IPS DF 6.9 (cell line): ENCODE results near the gene EFCAB14.
"Not testable (repeated sequence)": the region's sequence is repeated elsewhere in the genome, so short reads cannot be mapped to it uniquely, and the experiment has no call there.

Source experiments
- DNase-seq: peaks from one replicate; pipeline ENCODE4 v3.0.0-alpha.2; 2013; ENCODE audit warnings: low read depth, low spot score
- H3K27ac ChIP-seq: one replicate; pipeline ENCODE4 v1.5.1; 2013; ENCODE audit warnings: low read length, control low read depth
- H3K27me3 ChIP-seq: 2 replicates; pipeline ENCODE4 v1.6.1; 2013; ENCODE audit warnings: mild to moderate bottlenecking, low read length; ENCODE audit not compliant: control insufficient read depth, insufficient read depth
- H3K36me3 ChIP-seq: 2 replicates; pipeline ENCODE4 v1.6.1; 2013; ENCODE audit warnings: low read length; ENCODE audit not compliant: control insufficient read depth, insufficient read depth
- H3K4me1 ChIP-seq: 2 replicates; pipeline ENCODE4 v1.6.1; 2013; ENCODE audit warnings: low read length; ENCODE audit not compliant: control insufficient read depth, insufficient read depth
- H3K4me3 ChIP-seq: 2 replicates; pipeline ENCODE4 v1.5.1; 2013; ENCODE audit warnings: mild to moderate bottlenecking, low read length
- H3K9me3 ChIP-seq: 2 replicates; pipeline ENCODE4 v1.6.1; 2013; ENCODE audit warnings: low read length, inconsistent platforms; ENCODE audit not compliant: control insufficient read depth, insufficient read depth
- WGBS: extraction: QIAGEN DNeasy Blood & Tissue Kit; methylation state at CpG from one replicate; pipeline ENCODE4 v1.1.7; 2013; ENCODE audit warnings: mixed read lengths, missing lambda C conversion rate; ENCODE audit not compliant: insufficient read length, insufficient coverage; 5-methylcytosine and 5-hydroxymethylcytosine counted together

EFCAB14 gene

DNA sequence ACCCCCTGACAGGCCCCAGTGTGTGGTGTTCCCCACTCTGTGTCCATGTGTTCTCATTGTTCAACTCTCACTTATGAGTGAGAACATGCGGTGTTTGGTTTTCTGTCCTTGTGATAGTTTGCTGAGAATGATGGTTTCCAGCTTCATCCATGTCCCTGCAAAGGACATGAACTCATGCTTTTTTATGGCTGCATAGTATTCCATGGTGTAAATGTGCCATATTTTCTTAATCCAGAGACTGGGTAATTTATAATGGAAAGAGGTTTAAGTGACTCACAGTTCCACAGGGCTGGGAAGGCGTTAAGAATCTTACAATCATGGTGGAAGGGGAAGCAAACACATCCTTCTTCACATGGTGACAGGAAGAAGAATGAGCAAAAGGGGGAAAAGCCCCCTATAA lies 64.2 kb downstream of the EFCAB14 start:
- not testable (repeated sequence) for H3K4me1 ChIP-seq, DNase-seq, H3K27me3 ChIP-seq, H3K36me3 ChIP-seq, H3K4me3 ChIP-seq, H3K27ac ChIP-seq, H3K9me3 ChIP-seq
- WGBS = no CpG with 5 or more reads among the region's 2 CpGs

DNA sequence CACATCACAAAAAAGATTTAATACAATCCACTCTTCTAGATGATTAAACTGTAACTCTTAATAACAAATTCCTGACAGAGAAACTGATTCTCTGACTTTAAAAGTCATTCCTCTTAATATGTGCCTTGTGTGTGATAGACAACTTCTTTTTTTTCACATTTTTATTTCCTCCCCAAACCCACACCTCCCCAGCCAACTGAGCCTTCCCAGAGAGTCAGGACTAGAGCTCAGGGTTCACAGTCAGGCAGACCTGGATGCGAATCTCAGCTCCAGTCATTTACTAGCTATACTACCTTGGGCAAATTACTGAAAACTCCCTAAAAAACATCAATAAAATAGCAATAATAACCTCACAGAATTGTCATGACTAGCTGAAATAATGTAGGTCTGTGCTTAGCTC lies 64.9 kb downstream of the EFCAB14 start:
- no peaks in the 10 kb centered on the region for H3K27me3 ChIP-seq
- no peak overlapping the region for H3K4me3 ChIP-seq
- WGBS = no CpG with 5 or more reads among the region's 1 CpG
- H3K4me1 ChIP-seq = no peaks in the 10 kb centered on the region
- no peaks in the 10 kb centered on the region for H3K9me3 ChIP-seq
- H3K27ac ChIP-seq = no peak overlapping the region
- DNase-seq = no peak
- no peaks in the 10 kb centered on the region; the same call in 1 of the 2 replicates for H3K36me3 ChIP-seq

DNA sequence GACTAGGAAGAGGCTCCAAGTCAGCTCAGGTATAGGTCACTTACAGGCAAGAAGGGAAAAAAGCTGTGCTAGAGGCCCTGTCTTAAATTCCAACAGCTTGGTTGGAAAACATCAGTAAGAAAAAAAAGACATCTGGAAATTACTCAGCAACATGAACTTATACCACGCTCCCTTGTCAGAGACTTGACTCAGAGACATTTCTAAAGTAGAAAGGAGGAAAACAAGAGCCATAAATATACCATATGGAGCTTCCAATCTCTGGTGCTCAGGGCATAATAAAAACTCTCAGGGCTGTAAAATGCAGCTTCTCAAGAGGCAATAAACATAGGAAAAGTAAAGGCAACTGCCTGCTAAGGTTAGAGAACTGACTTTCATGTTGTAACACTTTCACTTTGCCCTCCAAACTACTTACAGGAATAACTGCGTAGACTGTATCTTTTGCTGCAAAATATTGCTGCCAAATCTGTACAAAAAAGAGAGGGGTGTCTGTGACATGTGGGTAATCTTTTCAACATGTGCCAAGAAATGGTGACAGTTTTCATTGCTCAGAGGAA lies 65.4 kb downstream of the EFCAB14 start:
- H3K4me1 ChIP-seq = no peaks in the 10 kb centered on the region
- no peak overlapping the region for H3K4me3 ChIP-seq
- DNase-seq = no peak
- no peaks in the 10 kb centered on the region for H3K27me3 ChIP-seq
- H3K27ac ChIP-seq = no peak overlapping the region
- no peaks in the 10 kb centered on the region for H3K9me3 ChIP-seq
- no peaks in the 10 kb centered on the region; the same call in 1 of the 2 replicates for H3K36me3 ChIP-seq
- WGBS = no CpG with 5 or more reads among the region's 2 CpGs

DNA sequence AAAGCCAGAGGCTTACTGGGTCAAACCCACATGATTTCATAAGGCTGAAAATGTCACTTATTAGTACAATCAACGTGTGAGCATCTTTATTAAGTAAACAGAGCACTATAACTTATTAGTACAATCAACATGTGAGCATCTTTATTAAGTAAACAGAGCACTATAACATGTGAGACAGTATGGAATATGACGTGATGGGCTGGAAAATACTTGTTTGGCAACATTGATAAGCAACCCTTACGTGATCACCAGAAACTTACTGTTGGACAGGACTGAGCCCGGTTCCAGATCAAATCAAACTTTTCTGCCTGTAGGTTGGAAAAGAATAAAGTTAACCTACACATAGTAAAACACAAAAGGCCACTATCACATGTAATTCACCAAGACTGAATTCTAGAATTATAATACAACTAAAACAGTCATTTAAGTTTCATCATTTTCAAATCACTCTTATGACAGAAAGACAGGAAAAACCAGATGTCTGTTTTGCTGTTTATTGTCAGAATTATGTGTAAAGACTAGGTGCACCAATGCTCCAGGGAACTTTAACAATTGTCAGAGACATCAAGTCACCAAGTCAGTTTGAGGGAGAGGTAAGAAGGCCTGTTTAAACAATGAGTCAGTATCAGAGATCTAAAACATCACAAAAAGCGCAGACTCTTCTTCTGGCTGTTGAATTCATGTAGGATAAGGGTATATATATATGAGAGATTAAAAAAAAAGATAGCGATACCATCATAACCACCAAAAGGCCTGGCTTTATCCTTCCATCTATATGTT lies 66.4 kb downstream of the EFCAB14 start:
- H3K4me3 ChIP-seq = no peak overlapping the region
- no peaks in the 10 kb centered on the region for H3K27me3 ChIP-seq
- no peaks in the 10 kb centered on the region for H3K9me3 ChIP-seq
- no CpG with 5 or more reads among the region's 6 CpGs for WGBS
- no peak for DNase-seq
- no peaks in the 10 kb centered on the region for H3K4me1 ChIP-seq
- H3K36me3 ChIP-seq = no peaks in the 10 kb centered on the region; the same call in 1 of the 2 replicates
- no peak overlapping the region for H3K27ac ChIP-seq

DNA sequence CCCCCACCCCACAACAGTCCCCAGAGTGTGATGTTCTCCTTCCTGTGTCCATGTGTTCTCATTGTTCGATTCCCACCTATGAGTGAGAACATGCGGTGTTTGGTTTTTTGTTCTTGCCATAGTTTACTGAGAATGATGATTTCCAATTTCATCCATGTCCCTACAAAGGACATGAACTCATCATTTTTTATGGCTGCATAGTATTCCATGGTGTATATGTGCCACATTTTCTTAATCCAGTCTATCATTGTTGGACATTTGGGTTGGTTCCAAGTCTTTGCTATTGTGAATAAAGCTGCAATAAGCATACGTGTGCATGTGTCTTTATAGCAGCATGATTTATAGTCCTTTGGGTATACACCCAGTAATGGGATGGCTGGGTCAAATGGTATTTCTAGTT lies 67.8 kb downstream of the EFCAB14 start:
- WGBS = no CpG with 5 or more reads among the region's 3 CpGs
- H3K27me3 ChIP-seq, DNase-seq, H3K4me1 ChIP-seq, H3K36me3 ChIP-seq, H3K4me3 ChIP-seq, H3K9me3 ChIP-seq, H3K27ac ChIP-seq: not testable (repeated sequence)

DNA sequence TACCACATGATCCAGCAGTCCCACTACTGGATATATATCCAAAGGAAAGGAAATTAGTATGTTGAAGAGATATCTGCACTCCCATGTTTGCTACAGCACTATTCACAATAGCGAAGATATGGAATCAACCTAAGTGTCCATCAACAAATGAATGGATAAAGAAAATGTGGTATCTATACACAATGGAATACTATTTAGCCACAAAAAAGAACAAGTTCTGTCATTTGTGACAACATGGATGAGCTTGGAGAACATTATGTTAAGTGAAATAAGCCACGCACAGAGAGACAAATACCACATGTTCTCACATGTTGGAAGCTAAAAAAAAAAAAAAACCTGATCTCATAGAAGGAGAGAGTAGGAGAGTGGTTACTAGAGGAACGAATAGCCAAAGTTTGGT lies 68.4 kb downstream of the EFCAB14 start:
- Histone ChIP-seq H3K36me3 (no peaks in the 10 kb centered on the region; the same call in 1 of the 2 replicates), H3K4me1 (no peaks in the 10 kb centered on the region), H3K27me3 (no peaks in the 10 kb centered on the region), H3K4me3 (no peak overlapping the region), H3K9me3 (no peaks in the 10 kb centered on the region), H3K27ac (no peak overlapping the region)
- no CpG with 5 or more reads among the region's 3 CpGs for WGBS
- DNase-seq = no peak

DNA sequence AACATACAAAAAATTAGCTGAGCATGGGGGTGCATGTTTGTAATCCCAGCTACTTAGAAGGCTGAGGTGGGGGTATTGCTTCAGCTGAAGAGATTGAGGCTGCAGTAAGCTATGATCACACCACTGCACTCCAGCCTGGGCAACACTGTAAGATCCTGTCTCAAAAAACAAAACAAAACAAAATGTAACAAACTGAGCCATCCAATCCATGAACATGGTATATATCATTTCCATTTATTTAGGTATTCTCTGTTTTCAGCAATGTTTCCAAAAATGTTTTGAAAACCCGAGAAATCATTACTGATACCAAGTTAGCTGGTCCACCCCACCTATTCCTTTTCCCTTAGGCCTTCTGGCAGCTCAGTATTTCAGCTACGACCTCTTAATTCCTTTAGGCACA lies 69.2 kb downstream of the EFCAB14 start:
- Histone ChIP-seq H3K4me3 (no peak overlapping the region), H3K9me3 (no peaks in the 10 kb centered on the region), H3K27ac (no peak overlapping the region), H3K36me3 (no peaks in the 10 kb centered on the region), H3K27me3 (no peaks in the 10 kb centered on the region), H3K4me1 (no peaks in the 10 kb centered on the region)
- no CpG with 5 or more reads among the region's 2 CpGs for WGBS
- no peak for DNase-seq

DNA sequence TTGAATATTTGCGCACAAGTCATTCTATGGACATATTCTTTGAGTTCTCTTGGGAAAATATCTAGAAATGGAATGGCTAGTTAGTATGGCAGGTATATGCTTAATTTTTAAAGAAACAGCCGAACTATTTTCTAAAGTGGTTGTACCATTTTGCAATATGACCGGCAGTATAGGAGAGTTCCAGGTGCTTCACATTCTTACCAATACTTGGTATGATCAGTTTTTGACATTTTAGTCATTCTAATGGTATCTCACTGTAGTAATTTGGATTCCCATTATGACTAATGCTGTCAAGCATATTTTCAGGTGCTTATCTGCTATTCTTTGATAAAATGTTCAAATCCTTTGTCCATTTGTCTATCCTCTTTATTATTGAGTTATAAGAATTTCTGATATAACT lies 71.3 kb downstream of the EFCAB14 start:
- no peak for DNase-seq
- Histone ChIP-seq H3K27me3 (no peaks in the 10 kb centered on the region), H3K36me3 (no peaks in the 10 kb centered on the region; the same call in 1 of the 2 replicates), H3K27ac (no peak overlapping the region), H3K9me3 (no peaks in the 10 kb centered on the region), H3K4me3 (no peak overlapping the region), H3K4me1 (no peaks in the 10 kb centered on the region)
- WGBS = no CpG with 5 or more reads among the region's 3 CpGs

DNA sequence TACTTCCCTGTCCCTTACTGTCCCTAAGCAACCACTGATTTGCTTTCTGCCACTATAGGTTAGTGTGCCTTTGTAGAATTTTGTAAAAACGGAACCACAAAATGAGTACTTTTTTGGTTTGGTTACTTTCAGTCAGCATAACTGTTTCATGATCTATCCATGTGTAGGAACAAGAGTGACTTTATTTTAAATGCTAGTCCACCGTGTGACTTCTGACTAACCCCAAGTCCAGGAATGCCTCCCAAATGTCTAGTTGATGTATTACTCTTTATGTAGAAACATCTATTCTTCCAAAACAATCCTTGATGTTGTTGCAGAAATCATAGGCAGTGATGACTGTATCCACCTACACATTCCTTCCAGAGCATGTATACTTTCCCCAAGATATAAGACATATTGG lies 72.1 kb downstream of the EFCAB14 start:
- H3K27ac ChIP-seq = no peak overlapping the region
- no peaks in the 10 kb centered on the region for H3K27me3 ChIP-seq
- no peak for DNase-seq
- H3K4me1 ChIP-seq = no peaks in the 10 kb centered on the region
- H3K36me3 ChIP-seq = no peaks in the 10 kb centered on the region; the same call in 1 of the 2 replicates
- no peak overlapping the region for H3K4me3 ChIP-seq
- H3K9me3 ChIP-seq = no peaks in the 10 kb centered on the region
- WGBS = no CpG with 5 or more reads among the region's 2 CpGs

DNA sequence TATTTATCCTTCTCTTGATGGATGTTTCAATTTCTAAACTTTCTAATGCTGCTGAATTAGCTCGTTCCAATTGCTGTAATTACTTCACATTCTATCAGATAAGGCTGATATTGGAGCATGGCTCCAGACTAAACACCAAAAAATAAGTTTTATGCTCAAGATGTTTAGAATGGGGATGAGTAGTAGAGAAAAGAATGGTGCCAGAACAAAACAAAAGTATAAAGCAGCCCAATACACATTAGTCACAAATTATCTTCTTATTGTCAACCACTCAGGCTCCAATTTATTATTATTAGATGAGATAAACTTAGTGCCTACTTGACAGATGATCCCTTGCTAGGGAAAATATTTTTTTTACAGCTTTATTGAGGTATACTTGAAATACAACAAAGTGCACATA lies 72.6 kb downstream of the EFCAB14 start:
- no peak overlapping the region for H3K27ac ChIP-seq
- no peaks in the 10 kb centered on the region; the same call in 1 of the 2 replicates for H3K36me3 ChIP-seq
- no peak for DNase-seq
- no peaks in the 10 kb centered on the region for H3K27me3 ChIP-seq
- H3K4me3 ChIP-seq = no peak overlapping the region
- WGBS = no CpG with 5 or more reads among the region's 1 CpG
- H3K4me1 ChIP-seq = no peaks in the 10 kb centered on the region
- no peaks in the 10 kb centered on the region for H3K9me3 ChIP-seq

DNA sequence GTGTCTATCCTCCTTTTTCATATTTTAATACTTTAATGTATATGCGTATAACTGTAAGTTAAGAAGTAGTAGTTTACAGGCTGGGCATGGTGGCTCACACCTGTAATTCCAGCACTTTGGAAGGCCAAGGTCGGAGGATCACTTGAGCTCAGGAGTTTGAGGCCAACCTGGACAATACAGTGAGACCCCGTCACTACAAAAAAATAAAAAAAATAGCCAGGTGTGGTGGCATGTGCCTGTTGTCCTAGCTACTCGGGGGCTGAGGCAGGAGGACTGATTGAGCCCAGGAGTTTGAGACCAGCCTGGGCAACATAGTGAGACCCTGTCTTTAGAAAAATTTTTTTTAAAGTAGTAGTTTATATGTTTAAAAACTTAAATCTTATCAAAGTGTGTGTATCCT lies 73.1 kb downstream of the EFCAB14 start:
- no peak for DNase-seq

More for the DNA sequence above, 73.1 kb downstream of the EFCAB14 start:
- no peaks in the 10 kb centered on the region for H3K27me3 ChIP-seq
- no peak overlapping the region for H3K27ac ChIP-seq
- H3K4me3 ChIP-seq = no peak overlapping the region
- no peaks in the 10 kb centered on the region for H3K4me1 ChIP-seq
- WGBS = no CpG with 5 or more reads among the region's 4 CpGs
- no peaks in the 10 kb centered on the region for H3K9me3 ChIP-seq
- no peaks in the 10 kb centered on the region; the same call in 1 of the 2 replicates for H3K36me3 ChIP-seq
